ENCODE results near the gene SLC18A3.

SLC18A3 gene

GRCh38 chr10:49610114-49610457, at the start of gene SLC18A3:
Gene SLC18A3, plus strand, starts transcription at chr10:49610310. Its CDS starts 431 bp downstream, at chr10:49610741.
- DNase-seq (ENCODE audit: low read depth): no peak

GRCh38 chr10:49560526-49560925, 49.6 kb upstream of the SLC18A3 start:
- peak; percentile 57 for DNase-seq (ENCODE audit: low read depth)

- peak; percentile 83 for DNase-seq (ENCODE audit: low read depth)
These were observed 47.2 kb upstream of the SLC18A3 start for GRCh38 chr10:49562893-49563292.

- DNase-seq (ENCODE audit: low read depth): peak; percentile 72
These were observed 45.6 kb upstream of the SLC18A3 start for GRCh38 chr10:49564461-49565009.

GRCh38 chr10:49567810-49568209, 42.3 kb upstream of the SLC18A3 start:
- no peak for DNase-seq (ENCODE audit: low read depth)

- peak; percentile 89 for DNase-seq (ENCODE audit: low read depth)
These were observed 41.9 kb upstream of the SLC18A3 start for GRCh38 chr10:49568235-49568634.

- DNase-seq (ENCODE audit: low read depth): peak; percentile 77
These were observed 41.0 kb upstream of the SLC18A3 start for GRCh38 chr10:49569031-49569631.

GRCh38 chr10:49571388-49571787, 38.7 kb upstream of the SLC18A3 start:
- DNase-seq (ENCODE audit: low read depth): peak; percentile 50

- DNase-seq (ENCODE audit: low read depth): no peak
These were observed 37.5 kb upstream of the SLC18A3 start for GRCh38 chr10:49572594-49573114.

- DNase-seq (ENCODE audit: low read depth): no peak
These were observed 34.5 kb upstream of the SLC18A3 start for GRCh38 chr10:49575489-49576072.

GRCh38 chr10:49577182-49577925, 32.8 kb upstream of the SLC18A3 start:
- no peak for DNase-seq (ENCODE audit: low read depth)

GRCh38 chr10:49578392-49578791, 31.7 kb upstream of the SLC18A3 start:
- DNase-seq (ENCODE audit: low read depth): no peak

GRCh38 chr10:49579621-49580020, 30.5 kb upstream of the SLC18A3 start:
- peak; percentile 91 for DNase-seq (ENCODE audit: low read depth)

GRCh38 chr10:49585387-49585786, 24.7 kb upstream of the SLC18A3 start:
- DNase-seq (ENCODE audit: low read depth): peak; percentile 65

- no peak for DNase-seq (ENCODE audit: low read depth)
These were observed 22.1 kb upstream of the SLC18A3 start for GRCh38 chr10:49587981-49588380.

GRCh38 chr10:49592726-49593563, 17.2 kb upstream of the SLC18A3 start:
- peak; percentile 70 for DNase-seq (ENCODE audit: low read depth)

GRCh38 chr10:49593564-49593875, 16.6 kb upstream of the SLC18A3 start:
- no peak for DNase-seq (ENCODE audit: low read depth)

- DNase-seq (ENCODE audit: low read depth): no peak
These were observed 16.1 kb upstream of the SLC18A3 start for GRCh38 chr10:49593998-49594397.

- DNase-seq (ENCODE audit: low read depth): peak; percentile 77
These were observed 15.5 kb upstream of the SLC18A3 start for GRCh38 chr10:49594594-49594993.

GRCh38 chr10:49595003-49595712, 15.0 kb upstream of the SLC18A3 start:
- no peak for DNase-seq (ENCODE audit: low read depth)

- peak; percentile 70 for DNase-seq (ENCODE audit: low read depth)
These were observed 14.2 kb upstream of the SLC18A3 start for GRCh38 chr10:49595713-49596492.

Data from EH (cell line).